NCI-H1694 treated with DMSO at 0.1 percent for 48 hours (cell line): ENCODE results near the gene RAB9B.
A peak's percentile ranks its signal among the peaks of the same experiment; 100 is the strongest.

Experiments used
- DNase-seq: peaks from one replicate; lab custom pipeline; 2025; lab: John Stamatoyannopoulos, UW

RAB9B gene

GRCh38 chrX:103811858-103812257 is 20.2 kb downstream of the RAB9B start:
- no peak for DNase-seq

- no peak for DNase-seq
These were observed 25.1 kb downstream of the RAB9B start for GRCh38 chrX:103806862-103807474.

- DNase-seq, result no peak
These were observed 26.2 kb downstream of the RAB9B start for GRCh38 chrX:103805860-103806259.

DNA sequence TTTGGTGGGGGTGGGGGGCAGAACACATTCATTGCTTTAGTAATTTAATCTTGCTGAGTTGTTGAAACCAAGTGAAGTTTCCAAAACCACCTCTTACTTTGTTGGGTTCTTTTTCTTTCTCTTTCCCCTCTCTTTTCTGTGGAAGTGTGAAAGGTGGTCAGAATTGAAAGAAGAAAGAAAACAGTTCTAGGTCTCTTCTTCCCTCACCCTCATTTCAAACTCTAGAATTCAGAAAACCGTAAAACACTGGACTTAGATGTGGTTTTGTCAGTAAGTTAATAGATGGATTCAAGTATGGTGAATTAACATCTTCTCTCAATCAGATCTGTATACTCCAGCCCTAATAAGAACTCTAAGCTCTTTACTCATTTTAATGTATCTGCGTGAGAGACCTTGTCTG is 31.7 kb downstream of the RAB9B start:
- DNase-seq, result no peak

DNA sequence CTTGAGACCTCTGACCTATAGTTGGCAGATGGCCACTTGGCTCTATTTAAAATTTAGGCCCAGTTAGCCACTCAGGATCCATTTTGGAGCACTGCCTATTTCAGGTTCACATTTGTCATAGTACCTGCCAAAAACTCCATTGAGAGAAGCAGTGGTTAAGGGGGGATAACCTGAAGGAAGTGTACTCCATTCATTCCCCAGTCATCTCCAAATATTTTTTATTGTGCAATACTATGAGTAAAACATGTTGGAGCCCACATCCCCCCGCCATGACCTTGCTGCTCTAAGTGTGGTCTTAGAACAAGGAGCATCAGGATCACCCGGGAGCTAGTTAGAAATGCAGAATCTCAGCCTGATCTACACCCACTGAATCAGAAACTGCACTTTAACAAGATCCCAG is 34.4 kb downstream of the RAB9B start:
- no peak for DNase-seq

DNA sequence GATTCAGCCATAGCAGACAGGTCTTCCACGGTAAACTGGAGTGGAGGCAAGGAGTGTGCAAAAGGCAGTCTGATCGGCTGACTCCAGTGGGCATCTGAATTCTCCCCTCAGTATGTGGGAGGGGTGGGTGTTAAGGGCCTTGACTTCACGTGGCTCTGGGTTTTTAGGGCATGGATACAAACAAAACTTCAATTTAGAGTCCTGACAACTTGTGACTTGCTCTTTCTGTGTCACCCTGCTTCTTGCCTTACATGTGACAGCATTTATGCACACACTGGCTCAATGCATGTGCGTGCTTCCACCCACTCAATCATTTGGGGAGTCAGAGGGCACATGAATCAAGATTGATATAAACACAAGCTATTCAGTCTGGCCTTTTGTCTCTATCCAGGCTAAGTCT is 37.9 kb downstream of the RAB9B start:
- DNase-seq, result no peak

- DNase-seq, result no peak
These were observed 38.5 kb downstream of the RAB9B start for GRCh38 chrX:103793545-103793940.

DNA sequence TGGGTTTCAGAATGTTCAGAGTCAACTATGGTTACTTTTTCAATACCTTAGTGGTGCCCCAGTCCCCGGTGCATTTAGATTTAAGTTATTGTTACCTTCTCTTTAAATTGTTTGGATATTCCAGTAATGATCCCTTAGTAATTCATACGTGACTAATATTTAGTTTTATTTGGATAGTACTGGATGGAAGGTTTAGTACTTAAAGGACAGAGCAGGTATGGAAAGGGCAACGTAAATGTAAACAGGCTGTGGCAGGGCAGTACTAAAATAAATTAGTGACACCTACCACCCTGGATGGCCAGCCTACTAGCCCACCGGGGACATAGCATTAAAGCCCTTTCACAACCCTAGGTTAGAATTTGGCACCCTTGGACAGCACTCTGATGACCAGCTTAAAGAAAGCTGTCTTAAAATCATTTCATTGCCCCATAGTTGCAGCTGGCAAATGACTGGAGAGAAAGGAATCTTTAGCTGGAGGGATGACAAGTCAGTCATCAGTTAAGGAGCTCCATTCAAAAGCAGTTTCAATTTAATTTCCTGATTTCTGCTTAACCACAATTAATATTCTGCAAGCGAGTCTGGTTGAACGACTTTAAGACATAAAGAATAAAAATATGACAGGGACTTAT is 39.0 kb downstream of the RAB9B start:
- DNase-seq, result no peak

GRCh38 chrX:103791826-103792485 is 40.1 kb downstream of the RAB9B start:
- DNase-seq, result no peak

GRCh38 chrX:103791228-103791627 is 40.8 kb downstream of the RAB9B start:
- no peak for DNase-seq

GRCh38 chrX:103789004-103789403 is 43.1 kb downstream of the RAB9B start:
- no peak for DNase-seq

GRCh38 chrX:103783971-103784370 is 48.1 kb downstream of the RAB9B start:
- DNase-seq, result no peak

GRCh38 chrX:103783196-103783595 is 48.9 kb downstream of the RAB9B start:
- DNase-seq, result no peak

DNA sequence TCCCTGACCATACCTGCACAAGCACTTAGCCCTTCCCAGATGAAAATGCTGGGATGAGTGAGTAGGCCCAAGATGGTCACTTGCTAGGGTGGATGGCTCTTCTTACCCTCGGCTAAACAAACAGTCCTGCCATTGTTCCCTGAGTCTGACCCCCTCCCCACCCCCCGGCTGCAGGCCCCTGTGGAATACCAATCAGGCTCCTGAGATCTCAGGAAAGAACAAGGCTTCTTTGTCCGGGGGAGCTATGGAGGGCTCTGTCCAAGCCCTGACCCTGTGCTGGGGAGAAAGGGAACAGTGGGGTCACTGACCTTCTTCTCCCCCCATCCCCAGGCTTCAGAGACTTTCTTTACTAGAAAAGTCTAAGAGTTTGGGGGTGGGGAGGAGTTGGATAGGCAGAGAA is 49.4 kb downstream of the RAB9B start:
- DNase-seq, result no peak

- DNase-seq, result no peak
These were observed 50.4 kb downstream of the RAB9B start for GRCh38 chrX:103781706-103782105.

- no peak for DNase-seq
These were observed 51.0 kb downstream of the RAB9B start for GRCh38 chrX:103781062-103781402.

- DNase-seq, result no peak
These were observed 51.6 kb downstream of the RAB9B start for GRCh38 chrX:103780336-103781061.

GRCh38 chrX:103779141-103779789 is 52.8 kb downstream of the RAB9B start:
- peak; percentile 24 for DNase-seq

GRCh38 chrX:103776546-103776945 is 55.5 kb downstream of the RAB9B start, which contains the start of gene PLP1:
PLP1 (plus strand) TSS chrX:103776840; CDS start chrX:103776996, 156 bp downstream.
- no peak for DNase-seq

DNA sequence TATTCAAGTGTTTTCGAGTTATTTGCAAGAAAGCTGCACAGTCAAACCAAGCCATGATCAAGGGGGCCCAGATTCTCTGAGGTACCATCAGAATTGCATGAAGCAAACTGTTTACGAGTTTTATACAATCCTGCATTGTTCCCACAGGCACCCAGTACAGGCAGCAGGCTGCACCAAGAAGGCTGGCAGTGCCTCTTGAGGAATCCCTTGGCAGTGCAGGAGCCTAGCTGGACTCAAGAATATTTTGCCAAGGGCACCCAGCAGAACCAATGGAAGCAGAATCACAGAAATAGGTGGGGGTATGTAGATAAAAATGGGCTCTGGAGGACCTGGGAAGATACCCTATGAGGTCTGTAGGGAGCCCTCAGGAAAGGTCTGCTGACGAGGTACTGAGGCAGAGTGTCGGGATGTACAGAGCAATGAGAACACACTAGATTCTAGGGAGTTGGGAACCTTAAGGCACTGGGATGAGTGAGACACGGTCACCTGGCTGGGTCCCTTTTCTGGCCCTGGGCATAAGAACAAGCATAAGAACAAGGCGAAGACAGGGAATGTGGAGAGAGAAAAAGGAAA is 57.9 kb downstream of the RAB9B start:
- peak; percentile 9 for DNase-seq

- DNase-seq, result no peak
These were observed 58.6 kb downstream of the RAB9B start for GRCh38 chrX:103773445-103773844.
